ENCODE data around the gene CLMN.

DNA sequence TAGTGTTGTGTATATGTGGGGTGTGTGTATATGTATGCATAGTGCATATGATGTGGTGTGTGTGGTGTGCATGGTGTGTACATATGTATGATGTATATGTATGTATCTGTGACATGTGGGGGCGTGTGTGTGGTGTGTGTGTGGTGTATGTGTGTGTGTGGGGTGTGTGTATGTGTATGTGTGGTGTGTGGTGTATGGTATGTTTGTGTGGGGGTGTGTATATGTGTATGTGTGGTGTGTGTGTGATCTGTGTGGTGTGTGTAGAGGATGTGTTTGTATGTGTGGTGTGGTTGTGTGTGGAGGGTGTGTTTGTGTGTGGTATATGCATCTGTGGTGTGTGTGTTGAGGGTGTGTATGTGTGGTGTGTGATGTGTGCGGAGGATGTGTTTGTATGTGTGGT is 61.6 kb downstream of the CLMN start:
- TF ChIP-seq, protein P1, sequence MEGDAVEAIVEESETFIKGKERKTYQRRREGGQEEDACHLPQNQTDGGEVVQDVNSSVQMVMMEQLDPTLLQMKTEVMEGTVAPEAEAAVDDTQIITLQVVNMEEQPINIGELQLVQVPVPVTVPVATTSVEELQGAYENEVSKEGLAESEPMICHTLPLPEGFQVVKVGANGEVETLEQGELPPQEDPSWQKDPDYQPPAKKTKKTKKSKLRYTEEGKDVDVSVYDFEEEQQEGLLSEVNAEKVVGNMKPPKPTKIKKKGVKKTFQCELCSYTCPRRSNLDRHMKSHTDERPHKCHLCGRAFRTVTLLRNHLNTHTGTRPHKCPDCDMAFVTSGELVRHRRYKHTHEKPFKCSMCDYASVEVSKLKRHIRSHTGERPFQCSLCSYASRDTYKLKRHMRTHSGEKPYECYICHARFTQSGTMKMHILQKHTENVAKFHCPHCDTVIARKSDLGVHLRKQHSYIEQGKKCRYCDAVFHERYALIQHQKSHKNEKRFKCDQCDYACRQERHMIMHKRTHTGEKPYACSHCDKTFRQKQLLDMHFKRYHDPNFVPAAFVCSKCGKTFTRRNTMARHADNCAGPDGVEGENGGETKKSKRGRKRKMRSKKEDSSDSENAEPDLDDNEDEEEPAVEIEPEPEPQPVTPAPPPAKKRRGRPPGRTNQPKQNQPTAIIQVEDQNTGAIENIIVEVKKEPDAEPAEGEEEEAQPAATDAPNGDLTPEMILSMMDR (IDR thresholded peaks at IDR 0.05), result no peak
- no peak for TF ChIP-seq EP300 (IDR thresholded peaks at IDR 0.05)

All from esophagus muscularis mucosa (tissue), 3 donors.